WTC11 (cell line): ENCODE data around the gene OLFM1. TPM values are rescaled to one million over a fixed set of nuclear protein-coding genes. Genes with fewer than 3 reads are reported as not detected.
A peak's percentile ranks its signal among the peaks of the same experiment; 100 is the strongest.

Experiments
- ATAC-seq: fragments of 200-7000 bp; cut with Tn5 transposase; 2 replicates; pipeline ENCODE4 v1.10.0; 2021; ENCODE audit warnings: mild to moderate bottlenecking, moderate library complexity
- CTCF ChIA-PET: fragments of 300-600 bp; sonication (Branson Sonifier 250); formaldehyde crosslinking; loops from one replicate; lab custom pipeline; 2021; ENCODE audit warnings: antibody characterized with exemption; lab: Charles Lee
- POLR2A ChIA-PET: fragments of 350-600 bp; sonication (Branson Sonifier 250); formaldehyde crosslinking; loops from one replicate; lab custom pipeline; 2021; ENCODE audit warnings: antibody characterized with exemption; lab: Charles Lee
- DNase-seq: peaks from one replicate; pipeline ENCODE4 v3.0.0; 2021; ENCODE audit warnings: low spot score
- H3K27ac Mint-ChIP-seq: 2 replicates; pipeline ENCODE4 v1.8.0; 2021; ENCODE audit warnings: mixed read lengths
- H3K27me3 Mint-ChIP-seq: 2 replicates; pipeline ENCODE4 v1.8.0; 2021; ENCODE audit warnings: low read depth, mild to moderate bottlenecking, moderate library complexity, mixed read lengths
- H3K36me3 Mint-ChIP-seq: 2 replicates; pipeline ENCODE4 v1.8.0; 2021; ENCODE audit warnings: mixed read lengths
- H3K4me1 Mint-ChIP-seq: 2 replicates; pipeline ENCODE4 v1.8.0; 2022; ENCODE audit warnings: mixed read lengths
- H3K4me3 Mint-ChIP-seq: 2 replicates; pipeline ENCODE4 v1.8.0; 2021; ENCODE audit warnings: mild to moderate bottlenecking, moderate library complexity, mixed read lengths
- H3K9me3 Mint-ChIP-seq: 2 replicates; pipeline ENCODE4 v1.8.0; 2021; ENCODE audit warnings: mixed read lengths
- CREM ChIP-seq: sonication (generic); formaldehyde crosslinking; IDR thresholded peaks from 2 replicates; pipeline ENCODE4 v1.8.1; 2022; ENCODE audit warnings: mild to moderate bottlenecking, missing genetic modification reagents, moderate library complexity
- GTF2I ChIP-seq: fragments of 250-450 bp; sonication (Bioruptor Pico); conservative IDR thresholded peaks from 2 replicates; pipeline ENCODE4 v1.4.0; 2021; ENCODE audit warnings: mild to moderate bottlenecking
- HMGA2 ChIP-seq: fragments of 250-450 bp; sonication (Bioruptor Pico); IDR thresholded peaks from 2 replicates; pipeline ENCODE4 v1.4.0; 2021; ENCODE audit warnings: mild to moderate bottlenecking, moderate library complexity
- MYBL2 ChIP-seq: sonication (generic); formaldehyde crosslinking; IDR thresholded peaks from 2 replicates; pipeline ENCODE4 v1.8.1; 2023; ENCODE audit warnings: mild to moderate bottlenecking, moderate library complexity, missing genetic modification reagents
- NFATC4 ChIP-seq: fragments of 250-450 bp; sonication (Bioruptor Pico); IDR thresholded peaks from 2 replicates; pipeline ENCODE4 v1.9.0; 2021; ENCODE audit warnings: mild to moderate bottlenecking
- NFYB ChIP-seq: sonication (generic); formaldehyde crosslinking; conservative IDR thresholded peaks from 2 replicates; pipeline ENCODE4 v1.8.0; 2022; ENCODE audit warnings: low read depth, missing genetic modification reagents
- NR1H2 ChIP-seq: sonication (generic); formaldehyde crosslinking; IDR thresholded peaks from 2 replicates; pipeline ENCODE4 v1.9.0; 2021; ENCODE audit warnings: mild to moderate bottlenecking, moderate library complexity, missing genetic modification reagents
- NR3C1 ChIP-seq: sonication (generic); formaldehyde crosslinking; conservative IDR thresholded peaks from 2 replicates; pipeline ENCODE4 v1.8.1; 2023; ENCODE audit warnings: low read depth, mild to moderate bottlenecking, missing genetic modification reagents
- SOX15 ChIP-seq: fragments of 250-450 bp; sonication (Bioruptor Pico); IDR thresholded peaks from 2 replicates; pipeline ENCODE4 v1.9.0; 2021; ENCODE audit warnings: mild to moderate bottlenecking
- SP1 ChIP-seq: sonication (generic); formaldehyde crosslinking; conservative IDR thresholded peaks from 2 replicates; pipeline ENCODE4 v1.8.1; 2022; ENCODE audit warnings: missing genetic modification reagents
- ZNF121 ChIP-seq: sonication (generic); formaldehyde crosslinking; IDR thresholded peaks from 2 replicates; pipeline ENCODE4 v1.8.0; 2023; ENCODE audit warnings: missing genetic modification reagents
- ZNF263 ChIP-seq: sonication (generic); formaldehyde crosslinking; IDR thresholded peaks from 2 replicates; pipeline ENCODE4 v1.8.1; 2022; ENCODE audit warnings: low read depth, mild to moderate bottlenecking, moderate library complexity, missing genetic modification reagents
- ZNF423 ChIP-seq: fragments of 250-450 bp; sonication (Bioruptor Pico); IDR thresholded peaks from 2 replicates; pipeline ENCODE4 v2.1.2; 2022; ENCODE audit warnings: mild to moderate bottlenecking, moderate library complexity
- total RNA-seq: library from RNA; stranded (reverse); gene quantifications from 3 replicates; pipeline ENCODE4 v1.2.3, GENCODE V29; 2021
- TF ChIP-seq, protein P1 (sequence below): sonication (generic); formaldehyde crosslinking; IDR thresholded peaks from 2 replicates; pipeline ENCODE4 v1.8.1; 2022; ENCODE audit warnings: missing genetic modification reagents, borderline replicate concordance
- TF ChIP-seq, protein P2 (sequence below): fragments of 250-450 bp; sonication (Bioruptor Pico); conservative IDR thresholded peaks from 2 replicates; pipeline ENCODE4 v1.9.0; 2021; ENCODE audit warnings: mild to moderate bottlenecking
- TF ChIP-seq, protein P3 (sequence below): sonication (generic); formaldehyde crosslinking; IDR thresholded peaks from 2 replicates; pipeline ENCODE4 v1.8.1; 2023; ENCODE audit warnings: mild to moderate bottlenecking, missing genetic modification reagents
- TF ChIP-seq, protein P4 (sequence below): sonication (generic); formaldehyde crosslinking; IDR thresholded peaks from 2 replicates; pipeline ENCODE4 v1.8.1; 2022; ENCODE audit warnings: mild to moderate bottlenecking, moderate library complexity, missing genetic modification reagents

Gene OLFM1
- total RNA-seq, 1 experiment from 2014 or later, result 37.6 TPM

DNA sequence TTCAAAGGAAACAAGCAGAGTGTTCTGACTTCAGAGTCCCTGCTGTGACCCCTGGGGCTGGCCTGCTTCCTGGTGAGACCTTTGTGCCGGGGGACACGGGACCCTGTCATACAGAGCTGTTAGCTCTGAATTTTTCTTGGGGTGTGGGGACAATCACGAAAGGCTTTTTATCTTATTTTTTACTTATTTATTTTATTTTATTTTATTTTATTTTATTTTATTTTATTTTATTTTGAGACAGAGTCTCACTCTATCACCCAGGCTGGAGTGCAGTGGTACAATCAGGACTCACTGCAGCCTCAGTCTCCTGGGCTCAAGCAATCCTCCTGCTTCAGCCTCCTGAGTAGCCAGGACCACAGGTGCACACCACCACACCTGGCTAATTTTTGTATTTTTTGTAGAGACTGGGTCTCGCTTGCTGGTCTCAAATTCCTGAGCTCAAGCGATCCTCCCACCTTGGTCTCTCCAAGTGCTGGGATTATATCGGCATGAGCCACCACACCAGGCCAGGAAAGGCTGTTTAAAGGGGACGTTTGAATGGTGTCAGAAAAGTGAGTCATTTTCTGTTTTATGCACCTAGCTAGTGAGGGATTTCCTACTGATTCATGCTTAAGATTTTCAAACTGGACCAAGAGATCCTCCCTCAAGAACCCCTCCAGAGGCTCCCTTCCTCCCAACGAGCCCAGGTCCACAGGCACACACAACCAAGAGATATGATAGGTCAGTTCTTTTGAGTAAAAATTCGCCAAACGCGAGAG is 75.7 kb downstream of the OLFM1 start:
- TF ChIP-seq, protein P1, sequence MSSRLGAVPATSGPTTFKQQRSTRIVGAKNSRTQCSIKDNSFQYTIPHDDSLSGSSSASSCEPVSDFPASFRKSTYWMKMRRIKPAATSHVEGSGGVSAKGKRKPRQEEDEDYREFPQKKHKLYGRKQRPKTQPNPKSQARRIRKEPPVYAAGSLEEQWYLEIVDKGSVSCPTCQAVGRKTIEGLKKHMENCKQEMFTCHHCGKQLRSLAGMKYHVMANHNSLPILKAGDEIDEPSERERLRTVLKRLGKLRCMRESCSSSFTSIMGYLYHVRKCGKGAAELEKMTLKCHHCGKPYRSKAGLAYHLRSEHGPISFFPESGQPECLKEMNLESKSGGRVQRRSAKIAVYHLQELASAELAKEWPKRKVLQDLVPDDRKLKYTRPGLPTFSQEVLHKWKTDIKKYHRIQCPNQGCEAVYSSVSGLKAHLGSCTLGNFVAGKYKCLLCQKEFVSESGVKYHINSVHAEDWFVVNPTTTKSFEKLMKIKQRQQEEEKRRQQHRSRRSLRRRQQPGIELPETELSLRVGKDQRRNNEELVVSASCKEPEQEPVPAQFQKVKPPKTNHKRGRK (CRISPR knock-in tag), result no peak
- peak; percentile 90 for TF ChIP-seq HMGA2 (CRISPR knock-in tag)
- no peaks in the 10 kb centered on the region for H3K36me3 Mint-ChIP-seq
- no peaks in the 10 kb centered on the region for H3K27me3 Mint-ChIP-seq
- H3K4me1 Mint-ChIP-seq, result 0 out of 2 replicates have a peak, but pooled peaks cover 3% of the 10 kb centered on the region
- ChIA-PET POLR2A (no interaction called here), CTCF (no interaction called here)
- H3K4me3 Mint-ChIP-seq, result no peak overlapping the region
- no peaks in the 10 kb centered on the region for H3K9me3 Mint-ChIP-seq
- no peak overlapping the region for H3K27ac Mint-ChIP-seq
- DNase-seq, result no peak
- no peak for ATAC-seq

DNA sequence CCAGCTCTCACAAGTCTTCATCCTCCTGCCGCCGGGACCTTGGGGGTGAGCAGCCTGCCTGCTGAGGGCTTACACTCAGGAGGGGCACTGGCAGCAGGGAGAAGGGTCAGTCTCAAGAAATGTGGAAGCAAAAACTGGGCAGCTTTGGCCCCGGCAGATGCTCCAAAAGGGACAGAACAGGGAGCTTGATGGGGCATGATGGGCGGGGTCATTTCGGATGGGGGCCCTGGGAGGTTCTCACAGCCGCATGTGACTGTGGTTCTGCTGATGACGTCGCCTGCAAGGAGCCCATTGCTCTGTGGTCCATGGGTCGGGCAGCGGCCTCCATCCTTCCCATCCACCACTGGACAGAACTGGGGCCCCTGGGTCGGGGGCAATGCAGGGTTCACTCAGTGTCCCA is 76.6 kb downstream of the OLFM1 start:
- H3K27me3 Mint-ChIP-seq, result no peaks in the 10 kb centered on the region
- POLR2A ChIA-PET, result no interaction called here
- TF ChIP-seq SOX15, result no peak
- TF ChIP-seq, protein P2, sequence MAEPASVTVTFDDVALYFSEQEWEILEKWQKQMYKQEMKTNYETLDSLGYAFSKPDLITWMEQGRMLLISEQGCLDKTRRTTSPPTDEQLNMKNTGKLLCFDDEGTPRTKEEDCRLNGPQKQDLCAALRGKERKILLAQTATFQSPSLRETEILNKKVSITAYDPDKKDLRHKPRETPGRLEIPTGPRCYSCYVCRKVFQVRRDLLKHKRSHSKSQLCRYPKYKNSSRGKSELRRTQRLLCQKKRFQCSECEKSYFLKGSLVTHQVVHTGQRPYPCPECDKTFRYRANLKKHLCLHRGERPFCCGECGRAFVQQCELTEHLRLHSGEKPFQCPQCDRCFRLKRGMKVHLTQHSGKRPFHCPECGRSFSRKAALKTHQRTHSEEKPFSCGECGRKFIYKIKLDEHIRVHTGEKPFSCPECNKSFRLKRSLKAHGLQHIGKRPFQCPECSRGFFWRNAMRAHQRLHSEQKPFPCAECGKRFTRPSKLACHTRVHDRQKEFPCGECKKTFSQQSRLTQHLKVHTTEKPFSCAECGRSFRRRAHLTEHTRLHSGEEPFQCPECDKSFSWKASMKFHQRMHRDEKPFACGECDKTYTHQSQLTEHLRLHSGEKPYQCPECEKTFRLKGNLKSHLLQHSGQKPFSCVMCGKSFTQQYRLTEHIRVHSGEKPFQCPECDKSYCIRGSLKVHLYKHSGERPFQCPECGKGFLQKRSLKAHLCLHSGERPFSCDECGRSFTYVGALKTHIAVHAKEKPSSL (CRISPR knock-in tag), result no peak
- no peak for TF ChIP-seq MYBL2 (CRISPR knock-in tag)
- TF ChIP-seq NR3C1 (CRISPR knock-in tag), result no peak
- TF ChIP-seq NR1H2 (CRISPR knock-in tag), result no peak
- TF ChIP-seq NFYB (CRISPR knock-in tag), result no peak
- TF ChIP-seq HMGA2 (CRISPR knock-in tag), result no peak
- no peaks in the 10 kb centered on the region for H3K36me3 Mint-ChIP-seq
- H3K4me1 Mint-ChIP-seq, result 0 out of 2 replicates have a peak, but pooled peaks cover 3% of the 10 kb centered on the region
- ATAC-seq, result no peak
- H3K4me3 Mint-ChIP-seq, result no peak overlapping the region
- CTCF ChIA-PET, result no interaction called here
- no peak for DNase-seq
- H3K27ac Mint-ChIP-seq, result no peak overlapping the region
- H3K9me3 Mint-ChIP-seq, result no peaks in the 10 kb centered on the region

DNA sequence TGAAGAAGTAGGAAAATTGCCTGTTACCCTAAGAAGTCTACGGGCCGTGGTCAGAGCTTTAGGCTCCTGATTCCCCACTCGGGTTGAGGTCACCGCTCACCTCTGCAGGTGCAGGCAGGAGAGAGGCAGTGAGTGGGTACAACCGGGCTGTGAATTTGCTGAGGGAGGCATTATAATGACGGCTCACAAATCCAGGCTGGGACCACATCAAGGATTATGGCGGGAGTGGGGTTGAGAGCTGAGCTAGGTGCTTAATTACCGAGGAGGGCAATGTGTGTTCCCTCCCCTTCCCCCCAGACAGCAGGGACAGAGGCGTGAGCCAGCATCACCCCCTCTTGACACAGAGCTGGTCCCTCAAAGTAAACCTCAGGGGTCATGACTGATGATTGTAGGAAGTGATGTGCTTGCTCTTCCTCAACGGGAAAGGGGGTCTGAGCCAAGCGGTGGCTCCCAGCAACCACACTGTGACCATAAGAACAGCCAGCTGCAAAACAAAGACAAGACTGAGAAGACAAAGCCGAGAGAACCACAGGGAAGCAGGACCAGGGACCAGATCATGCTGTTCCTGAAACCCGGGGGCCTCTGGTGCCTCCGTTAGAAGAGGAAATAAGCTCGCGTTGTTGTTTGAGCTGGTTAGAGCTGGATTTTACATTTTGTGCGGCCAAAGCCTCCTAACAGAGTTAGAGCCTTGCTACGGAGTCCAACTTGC is 77.7 kb downstream of the OLFM1 start:
- CTCF ChIA-PET, result no interaction called here
- Mint-ChIP-seq H3K9me3 (no peaks in the 10 kb centered on the region), H3K27ac (no peak overlapping the region), H3K36me3 (no peaks in the 10 kb centered on the region), H3K4me1 (0 out of 2 replicates have a peak, but pooled peaks cover 3% of the 10 kb centered on the region), H3K27me3 (no peaks in the 10 kb centered on the region), H3K4me3 (no peak overlapping the region)
- ATAC-seq, result no peak; the same call in 1 of the 2 replicates
- no peak for DNase-seq
- POLR2A ChIA-PET, result no interaction called here
- peak; percentile 80 for TF ChIP-seq ZNF423 (CRISPR knock-in tag)
- TF ChIP-seq ZNF263, result no peak
- no peak for TF ChIP-seq CREM
- TF ChIP-seq GTF2I (CRISPR knock-in tag), result 0 out of 2 replicates have a peak, but pooled peaks have one; percentile 33

DNA sequence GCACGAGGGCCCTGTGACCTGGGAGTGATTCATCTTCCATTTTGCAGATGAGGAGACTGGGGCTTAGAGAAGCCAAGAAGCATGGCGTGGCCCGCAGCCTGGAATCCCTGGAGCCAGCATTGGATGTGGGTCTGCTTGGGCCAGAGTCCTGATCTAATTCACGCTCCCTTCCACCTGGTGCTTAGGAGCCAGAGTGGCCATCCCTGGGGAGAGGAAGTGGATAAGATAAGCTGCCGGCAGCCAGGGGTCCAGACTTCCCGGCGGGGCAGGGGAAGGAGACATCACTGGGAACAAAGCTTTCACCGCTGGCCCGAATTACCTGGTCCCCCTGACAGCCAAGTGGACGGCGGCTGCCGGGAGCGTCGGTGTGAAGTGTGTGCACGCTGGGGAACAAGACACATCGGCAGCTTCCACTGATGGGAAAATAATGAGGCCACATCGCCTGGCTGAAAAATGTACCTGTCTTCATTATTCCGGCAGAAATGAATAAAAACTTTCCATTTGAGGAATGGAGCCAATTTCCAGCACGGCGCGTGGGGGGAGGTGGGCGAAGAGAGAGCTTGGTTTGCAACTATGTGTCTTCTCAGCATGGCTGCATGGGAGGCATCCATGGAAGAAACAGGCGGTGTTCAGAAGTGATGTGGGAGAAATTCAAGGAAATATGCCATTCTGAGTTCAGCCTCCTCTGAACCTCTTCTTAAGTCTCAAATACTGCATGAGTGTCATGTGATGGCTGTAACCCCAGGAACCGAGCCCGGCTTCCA is 78.5 kb downstream of the OLFM1 start:
- Mint-ChIP-seq H3K4me3 (no peak overlapping the region), H3K36me3 (no peaks in the 10 kb centered on the region), H3K27me3 (no peaks in the 10 kb centered on the region), H3K9me3 (no peaks in the 10 kb centered on the region), H3K27ac (no peak overlapping the region), H3K4me1 (0 out of 2 replicates have a peak, but pooled peaks cover 3% of the 10 kb centered on the region)
- POLR2A ChIA-PET, result no interaction called here
- CTCF ChIA-PET, result interaction anchor here (0.9 kb wide), 1 partner anchor 9 kb away, joined by 4 read pairs; no protein-coding TSS in a partner anchor
- DNase-seq (no peak), ATAC-seq (no peak)
- TF ChIP-seq, protein P3, sequence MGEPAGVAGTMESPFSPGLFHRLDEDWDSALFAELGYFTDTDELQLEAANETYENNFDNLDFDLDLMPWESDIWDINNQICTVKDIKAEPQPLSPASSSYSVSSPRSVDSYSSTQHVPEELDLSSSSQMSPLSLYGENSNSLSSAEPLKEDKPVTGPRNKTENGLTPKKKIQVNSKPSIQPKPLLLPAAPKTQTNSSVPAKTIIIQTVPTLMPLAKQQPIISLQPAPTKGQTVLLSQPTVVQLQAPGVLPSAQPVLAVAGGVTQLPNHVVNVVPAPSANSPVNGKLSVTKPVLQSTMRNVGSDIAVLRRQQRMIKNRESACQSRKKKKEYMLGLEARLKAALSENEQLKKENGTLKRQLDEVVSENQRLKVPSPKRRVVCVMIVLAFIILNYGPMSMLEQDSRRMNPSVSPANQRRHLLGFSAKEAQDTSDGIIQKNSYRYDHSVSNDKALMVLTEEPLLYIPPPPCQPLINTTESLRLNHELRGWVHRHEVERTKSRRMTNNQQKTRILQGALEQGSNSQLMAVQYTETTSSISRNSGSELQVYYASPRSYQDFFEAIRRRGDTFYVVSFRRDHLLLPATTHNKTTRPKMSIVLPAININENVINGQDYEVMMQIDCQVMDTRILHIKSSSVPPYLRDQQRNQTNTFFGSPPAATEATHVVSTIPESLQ, result no peak
- TF ChIP-seq ZNF121 (CRISPR knock-in tag) (no peak), SP1 (no peak), NFATC4 (no peak), ZNF423 (CRISPR knock-in tag) (no peak)
- TF ChIP-seq, protein P4, sequence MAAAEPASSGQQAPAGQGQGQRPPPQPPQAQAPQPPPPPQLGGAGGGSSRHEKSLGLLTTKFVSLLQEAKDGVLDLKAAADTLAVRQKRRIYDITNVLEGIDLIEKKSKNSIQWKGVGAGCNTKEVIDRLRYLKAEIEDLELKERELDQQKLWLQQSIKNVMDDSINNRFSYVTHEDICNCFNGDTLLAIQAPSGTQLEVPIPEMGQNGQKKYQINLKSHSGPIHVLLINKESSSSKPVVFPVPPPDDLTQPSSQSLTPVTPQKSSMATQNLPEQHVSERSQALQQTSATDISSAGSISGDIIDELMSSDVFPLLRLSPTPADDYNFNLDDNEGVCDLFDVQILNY (CRISPR knock-in tag), result no peak
